ENCODE measurements around the gene CELF6.

GRCh38 chr15:72237853-72238224 is 82.1 kb downstream of the CELF6 start:
- no peak for TF ChIP-seq POLR2AphosphoS5 (IDR thresholded peaks at IDR 0.05; ENCODE audit: borderline replicate concordance, low read depth, low read length)
- TF ChIP-seq EZH2 (IDR thresholded peaks at IDR 0.05), result no peak
